AG10803 (cell line): Measurements from ENCODE around the gene NUDT22.

Experiments
- DNase-seq: peaks from one replicate; pipeline ENCODE4 v3.0.0; 2010; ENCODE audit warnings: low read depth
- H3K4me3 ChIP-seq: 2 replicates; pipeline ENCODE4 v1.5.1; 2011; ENCODE audit warnings: mild to moderate bottlenecking, low read length, control low read depth
- CTCF ChIP-seq: conservative IDR thresholded peaks from 2 replicates; pipeline ENCODE4 v1.5.1; 2011; ENCODE audit warnings: mild to moderate bottlenecking, low read length, control low read depth, inconsistent platforms

The NUDT22 gene

GRCh38 chr11:64183890-64184289 lies 42.2 kb upstream of the NUDT22 start:
- H3K4me3 ChIP-seq = no peak overlapping the region; the same call in 1 of the 2 replicates
- TF ChIP-seq CTCF = no peak
- no peak for DNase-seq

GRCh38 chr11:64185175-64185692 lies 40.8 kb upstream of the NUDT22 start:
- DNase-seq = peak; percentile 83
- peak; percentile 41 for TF ChIP-seq CTCF
- peak overlapping the region; percentile 80 for H3K4me3 ChIP-seq

- peak; percentile 55 for TF ChIP-seq CTCF
- DNase-seq = peak; percentile 100
- peak within 1 kb of the TSS; percentile 80 for H3K4me3 ChIP-seq
Observed at GRCh38 chr11:64185693-64186491, 40.2 kb upstream of the NUDT22 start, which contains the start of gene STIP1. Gene STIP1 (plus strand): TSS chr11:64186171. CDS start chr11:64186262, 91 bp downstream.

GRCh38 chr11:64186492-64187165 lies 39.4 kb upstream of the NUDT22 start:
- no peak for DNase-seq
- no peak for TF ChIP-seq CTCF
- H3K4me3 ChIP-seq = no peak overlapping the region

- no peak for DNase-seq
- H3K4me3 ChIP-seq = no peak overlapping the region
- no peak for TF ChIP-seq CTCF
Observed at GRCh38 chr11:64192434-64192833, 33.6 kb upstream of the NUDT22 start.

- DNase-seq = no peak
- H3K4me3 ChIP-seq = no peak overlapping the region
- no peak for TF ChIP-seq CTCF
Observed at GRCh38 chr11:64196626-64197025, 29.4 kb upstream of the NUDT22 start.
